H9 (cell line): ENCODE results near the gene BAG1. TPM values are rescaled to one million over a fixed set of nuclear protein-coding genes. Genes with fewer than 3 reads are reported as not detected.

Source experiments
- DNase-seq: peaks from one replicate; pipeline ENCODE4 v3.0.0-alpha.2; 2017
- H2AFZ ChIP-seq: one replicate; pipeline ENCODE4 v1.6.1; 2013; ENCODE audit warnings: mild to moderate bottlenecking, low read length, control low read depth, moderate library complexity
- H2AK5ac ChIP-seq: 2 replicates; pipeline ENCODE4 v1.6.1; 2013; ENCODE audit warnings: low read length, control low read depth, mixed read lengths; ENCODE audit not compliant: insufficient read length
- H2BK120ac ChIP-seq: one replicate; pipeline ENCODE4 v1.6.1; 2013; ENCODE audit warnings: low read depth, mild to moderate bottlenecking, low read length, control low read depth, inconsistent platforms; ENCODE audit not compliant: poor library complexity, severe bottlenecking
- H2BK12ac ChIP-seq: 2 replicates; pipeline ENCODE4 v1.6.1; 2013; ENCODE audit warnings: low read length, control low read depth, mixed read lengths, low read depth; ENCODE audit not compliant: insufficient read length
- H2BK15ac ChIP-seq: 2 replicates; pipeline ENCODE4 v1.6.1; 2013; ENCODE audit warnings: low read depth, low read length, control low read depth
- H2BK20ac ChIP-seq: one replicate; pipeline ENCODE4 v1.6.1; 2013; ENCODE audit warnings: low read depth, mild to moderate bottlenecking, low read length, control low read depth, inconsistent platforms; ENCODE audit not compliant: poor library complexity, severe bottlenecking
- H2BK5ac ChIP-seq: 2 replicates; pipeline ENCODE4 v1.6.1; 2013; ENCODE audit warnings: low read length, control low read depth, mixed read lengths; ENCODE audit not compliant: insufficient read length
- H3K14ac ChIP-seq: 2 replicates; pipeline ENCODE4 v1.6.1; 2013; ENCODE audit warnings: low read length, control low read depth; ENCODE audit not compliant: insufficient read depth
- H3K18ac ChIP-seq: 2 replicates; pipeline ENCODE4 v1.6.1; 2013; ENCODE audit warnings: low read depth, mild to moderate bottlenecking, mixed read lengths, low read length, control low read depth; ENCODE audit not compliant: insufficient read length
- H3K23ac ChIP-seq: 2 replicates; pipeline ENCODE4 v1.6.1; 2013; ENCODE audit warnings: low read length, control low read depth, mixed read lengths, low read depth; ENCODE audit not compliant: insufficient read length
- H3K23me2 ChIP-seq: 2 replicates; pipeline ENCODE4 v1.6.1; 2013; ENCODE audit warnings: low read depth, mild to moderate bottlenecking, mixed read lengths, low read length, control low read depth; ENCODE audit not compliant: insufficient read length, poor library complexity, severe bottlenecking
- H3K27ac ChIP-seq: 2 replicates; pipeline ENCODE4 v1.5.1; 2013; ENCODE audit warnings: low read length, control low read depth, mixed read lengths, low read depth; ENCODE audit not compliant: insufficient read length
- H3K27me3 ChIP-seq: 2 replicates; pipeline ENCODE4 v1.6.1; 2013; ENCODE audit warnings: low read length, control low read depth, inconsistent platforms; ENCODE audit not compliant: insufficient read depth
- H3K4ac ChIP-seq: 2 replicates; pipeline ENCODE4 v1.6.1; 2013; ENCODE audit warnings: low read depth, mild to moderate bottlenecking, control low read depth, inconsistent platforms, low read length, moderate library complexity
- H3K4me1 ChIP-seq: 2 replicates; pipeline ENCODE4 v1.6.1; 2013; ENCODE audit warnings: low read length, control low read depth, inconsistent platforms; ENCODE audit not compliant: insufficient read depth
- H3K4me2 ChIP-seq: 2 replicates; pipeline ENCODE4 v1.6.1; 2013; ENCODE audit warnings: low read length, control low read depth, mixed read lengths; ENCODE audit not compliant: insufficient read length, insufficient read depth
- H3K56ac ChIP-seq: 2 replicates; pipeline ENCODE4 v1.6.1; 2013; ENCODE audit warnings: low read depth, mild to moderate bottlenecking, mixed read lengths, low read length, control low read depth; ENCODE audit not compliant: insufficient read length
- H3K79me1 ChIP-seq: 2 replicates; pipeline ENCODE4 v1.6.1; 2013; ENCODE audit warnings: low read depth, mild to moderate bottlenecking, moderate library complexity, low read length, control low read depth, inconsistent platforms; ENCODE audit not compliant: insufficient read depth, poor library complexity, severe bottlenecking
- H3K79me2 ChIP-seq: 2 replicates; pipeline ENCODE4 v1.6.1; 2013; ENCODE audit warnings: low read length, control low read depth, inconsistent platforms; ENCODE audit not compliant: insufficient read depth
- H3K9ac ChIP-seq: 2 replicates; pipeline ENCODE4 v1.6.1; 2013; ENCODE audit warnings: low read length, control low read depth, mixed read lengths; ENCODE audit not compliant: insufficient read length; ENCODE audit errors: extremely low read depth
- H3K9me3 ChIP-seq: one replicate; pipeline ENCODE4 v1.6.1; 2013; ENCODE audit warnings: low read depth, low read length, inconsistent platforms; ENCODE audit not compliant: control insufficient read depth
- H3T11ph ChIP-seq: one replicate; pipeline ENCODE4 v1.6.1; 2013; ENCODE audit warnings: mild to moderate bottlenecking, low read length, control low read depth, inconsistent platforms
- H4K20me1 ChIP-seq: one replicate; pipeline ENCODE4 v1.6.1; 2013; ENCODE audit not compliant: control insufficient read depth, insufficient read length, insufficient read depth
- H4K5ac ChIP-seq: 2 replicates; pipeline ENCODE4 v1.6.1; 2013; ENCODE audit warnings: low read depth, mild to moderate bottlenecking, mixed read lengths, low read length, control low read depth; ENCODE audit not compliant: insufficient read length
- H4K8ac ChIP-seq: replicated peaks from 2 replicates; pipeline ENCODE4 v1.6.1; 2013; ENCODE audit warnings: low read length, control low read depth, mixed read lengths, low read depth; ENCODE audit not compliant: insufficient read length
- H4K91ac ChIP-seq: 2 replicates; pipeline ENCODE4 v1.6.1; 2013; ENCODE audit warnings: low read depth, mild to moderate bottlenecking, moderate library complexity, mixed read lengths, low read length, control low read depth; ENCODE audit not compliant: insufficient read length
- H3K27ac Mint-ChIP-seq, 3 experiments: 2 replicates in 2 of 3; 3 replicates in 1 of 3; pipeline ENCODE4 v1.8.0; 2020 to 2021; ENCODE audit warnings: mixed read lengths in 3 of 3, mild to moderate bottlenecking in 1 of 3, moderate library complexity in 1 of 3
- H3K27me3 Mint-ChIP-seq: 2 replicates; pipeline ENCODE4 v1.8.0; 2021; ENCODE audit warnings: low read depth, mild to moderate bottlenecking, moderate library complexity, mixed read lengths
- H3K36me3 Mint-ChIP-seq, 3 experiments: 2 replicates in 2 of 3; 3 replicates in 1 of 3; pipeline ENCODE4 v1.8.0; 2020 to 2021; ENCODE audit warnings: low read depth in 3 of 3, mixed read lengths in 3 of 3; ENCODE audit not compliant: insufficient read depth in 1 of 3
- H3K4me1 Mint-ChIP-seq, 2 experiments: 2 replicates each; pipeline ENCODE4 v1.8.0; 2020; ENCODE audit warnings: mixed read lengths in 2 of 2
- H3K4me3 Mint-ChIP-seq, 2 experiments: 2 replicates in 1 of 2; 3 replicates in 1 of 2; pipeline ENCODE4 v1.8.0; 2020 to 2021; ENCODE audit warnings: mild to moderate bottlenecking in 2 of 2, mixed read lengths in 2 of 2, moderate library complexity in 1 of 2
- H3K9me3 Mint-ChIP-seq, 2 experiments: 2 replicates in 1 of 2; 3 replicates in 1 of 2; pipeline ENCODE4 v1.8.0; 2020; ENCODE audit warnings: mild to moderate bottlenecking in 2 of 2, mixed read lengths in 2 of 2, moderate library complexity in 1 of 2
- WGBS: extraction: QIAGEN DNeasy Blood & Tissue Kit; methylation state at CpG from one replicate; pipeline ENCODE4 v1.1.7; 2013; ENCODE audit warnings: missing lambda C conversion rate, low lambda C conversion rate, mixed read lengths; ENCODE audit not compliant: insufficient read length; ENCODE audit errors: extremely low coverage; 5-methylcytosine and 5-hydroxymethylcytosine counted together
- total RNA-seq: library from RNA; stranded (reverse); gene quantifications from 2 replicates; pipeline ENCODE4 v1.2.1, GENCODE V29; 2021
- TF ChIP-seq, protein P1 (sequence below): fragments of 200-600 bp; sonication (generic); conservative IDR thresholded peaks from 3 replicates; pipeline ENCODE4 v1.8.0; 2021; ENCODE audit warnings: antibody characterized with exemption, mild to moderate bottlenecking

BAG1 gene
- total RNA-seq, 1 experiment from 2014 or later: 66.4 TPM

DNA sequence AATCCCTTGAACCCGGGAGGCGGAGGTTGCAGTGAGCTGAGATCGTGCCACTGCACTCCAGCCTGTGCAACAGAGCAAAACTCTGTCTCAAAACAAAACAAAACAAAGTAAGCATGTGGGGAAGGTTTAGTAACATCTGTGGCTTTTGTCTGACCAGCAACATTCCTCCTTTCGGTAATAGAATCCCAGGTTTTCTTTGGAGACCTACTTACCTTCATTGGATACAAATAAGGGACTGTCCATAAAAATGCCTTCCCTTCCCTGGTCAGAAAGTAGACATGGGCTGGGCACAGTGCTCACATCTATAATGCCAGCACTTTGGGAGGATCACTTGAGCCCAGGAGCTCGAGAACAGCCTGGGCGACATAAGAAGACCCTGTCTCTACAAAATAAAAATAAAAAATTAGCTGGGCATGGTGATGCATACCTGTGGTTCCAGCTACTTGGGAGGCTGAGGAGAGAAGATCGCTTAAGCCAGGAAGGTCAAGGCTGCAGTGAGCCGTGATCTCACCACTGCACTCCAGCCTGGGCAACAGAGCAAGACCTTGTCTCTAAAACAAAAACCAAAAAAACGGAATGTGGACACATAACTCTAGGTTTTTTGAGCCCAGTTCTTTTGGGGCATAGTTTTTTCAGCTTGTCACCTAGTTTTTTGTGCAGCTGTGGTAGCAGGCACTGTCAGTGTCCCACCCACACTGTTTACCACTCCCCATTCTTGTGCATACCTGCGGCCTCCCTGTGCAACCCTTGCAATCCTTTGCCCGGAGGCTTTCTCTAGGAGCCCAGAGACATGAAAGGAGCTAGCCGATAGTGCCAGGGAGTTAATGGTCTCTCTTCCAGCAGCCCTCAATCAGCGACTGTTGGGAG lies 33.5 kb downstream of the BAG1 start:
- Histone ChIP-seq H3K4ac (no peak overlapping the region), H2BK120ac (no peak overlapping the region), H3K14ac (no peak overlapping the region), H3K23ac (no peak overlapping the region), H3K27me3 (no peaks in the 10 kb centered on the region), H4K5ac (no peak overlapping the region), H3K4me2 (no peak overlapping the region), H4K8ac (no peak overlapping the region), H3K79me1 (no peaks in the 10 kb centered on the region), H3K9me3 (no peaks in the 10 kb centered on the region), H3K9ac (no peak overlapping the region), H2BK15ac (no peak overlapping the region), H3K27ac (no peak overlapping the region), H3K18ac (no peak overlapping the region), H2AK5ac (no peak overlapping the region), H3K23me2 (no peaks in the 10 kb centered on the region), H4K20me1 (no peaks in the 10 kb centered on the region), H2BK12ac (no peak overlapping the region), H3K4me1 (no peaks in the 10 kb centered on the region), H3K56ac (no peak overlapping the region), H2BK20ac (no peak overlapping the region), H2BK5ac (no peak overlapping the region), H4K91ac (no peak overlapping the region), H2AFZ (no peak overlapping the region), H3K79me2 (no peaks in the 10 kb centered on the region), H3T11ph (no peak overlapping the region)
- no CpG with 5 or more reads among the region's 13 CpGs for WGBS
- peaks cover 16% of the 10 kb centered on the region for H3K27me3 Mint-ChIP-seq
- peaks cover 0 to 2% of the 10 kb centered on the region in 2 experiments; a peak in 1 of 5 replicates for H3K9me3 Mint-ChIP-seq
- no peak overlapping the region for H3K4me3 Mint-ChIP-seq
- no peak overlapping the region for H3K27ac Mint-ChIP-seq
- no peaks in the 10 kb centered on the region for H3K36me3 Mint-ChIP-seq
- TF ChIP-seq, protein P1, sequence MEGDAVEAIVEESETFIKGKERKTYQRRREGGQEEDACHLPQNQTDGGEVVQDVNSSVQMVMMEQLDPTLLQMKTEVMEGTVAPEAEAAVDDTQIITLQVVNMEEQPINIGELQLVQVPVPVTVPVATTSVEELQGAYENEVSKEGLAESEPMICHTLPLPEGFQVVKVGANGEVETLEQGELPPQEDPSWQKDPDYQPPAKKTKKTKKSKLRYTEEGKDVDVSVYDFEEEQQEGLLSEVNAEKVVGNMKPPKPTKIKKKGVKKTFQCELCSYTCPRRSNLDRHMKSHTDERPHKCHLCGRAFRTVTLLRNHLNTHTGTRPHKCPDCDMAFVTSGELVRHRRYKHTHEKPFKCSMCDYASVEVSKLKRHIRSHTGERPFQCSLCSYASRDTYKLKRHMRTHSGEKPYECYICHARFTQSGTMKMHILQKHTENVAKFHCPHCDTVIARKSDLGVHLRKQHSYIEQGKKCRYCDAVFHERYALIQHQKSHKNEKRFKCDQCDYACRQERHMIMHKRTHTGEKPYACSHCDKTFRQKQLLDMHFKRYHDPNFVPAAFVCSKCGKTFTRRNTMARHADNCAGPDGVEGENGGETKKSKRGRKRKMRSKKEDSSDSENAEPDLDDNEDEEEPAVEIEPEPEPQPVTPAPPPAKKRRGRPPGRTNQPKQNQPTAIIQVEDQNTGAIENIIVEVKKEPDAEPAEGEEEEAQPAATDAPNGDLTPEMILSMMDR: no peak
- DNase-seq: no peak
- H3K4me1 Mint-ChIP-seq: peaks cover 0 to 8% of the 10 kb centered on the region in 2 experiments; a peak in 2 of 4 replicates
